Measurements from ENCODE around the gene DYNLT2B.

GRCh38 chr3:196321162-196321561 lies 3.1 kb upstream of the DYNLT2B start:
- TF ChIP-seq EZH2 (IDR thresholded peaks at IDR 0.05; ENCODE audit: insufficient read depth, poor library complexity, severe bottlenecking) (no peak), EZH2phosphoT487 (IDR thresholded peaks at IDR 0.05; ENCODE audit: insufficient read depth, low read depth) (no peak)
